ENCODE measurements around the gene KNOP1.

DNA sequence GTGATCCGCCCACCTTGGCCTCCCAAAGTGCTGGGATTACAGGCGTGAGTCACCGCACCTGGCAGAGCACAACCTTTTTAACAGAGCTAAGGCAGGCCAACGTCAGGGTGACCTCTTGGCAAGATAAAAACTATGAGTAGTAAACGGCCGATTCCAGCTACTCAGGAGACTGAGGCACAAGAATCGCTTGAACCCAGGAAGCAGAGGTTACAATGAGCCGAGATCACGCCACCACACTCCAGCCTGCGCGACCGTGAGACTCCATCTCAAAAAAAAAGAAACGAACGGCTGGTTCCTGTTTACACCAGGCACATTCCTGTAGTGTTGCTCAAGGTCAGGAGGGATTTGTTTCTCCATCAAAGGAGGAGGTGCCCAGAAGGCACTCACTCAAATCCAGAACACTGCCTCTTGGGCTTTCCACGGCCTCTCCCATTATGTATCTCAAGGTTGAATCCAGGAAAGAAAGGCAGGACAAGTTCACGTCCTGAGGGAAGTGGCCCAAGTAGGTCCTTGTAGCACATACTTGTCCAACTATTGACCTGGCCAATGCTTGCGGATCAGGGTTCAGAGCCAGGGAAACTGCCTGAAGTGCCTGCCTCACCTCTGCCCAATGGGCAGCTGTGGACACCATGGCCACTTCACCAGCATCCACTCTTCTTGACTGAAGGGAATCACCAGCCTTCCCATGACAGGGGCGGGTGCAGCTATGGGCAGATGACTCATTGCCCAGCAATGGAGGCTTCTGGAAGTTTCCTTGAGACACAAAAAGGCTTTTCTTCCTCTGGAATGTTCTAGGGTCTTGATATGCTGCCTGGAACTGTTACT is 13.5 kb downstream of the KNOP1 start:
- no peak for TF ChIP-seq POLR2AphosphoS5 (IDR thresholded peaks at IDR 0.05; ENCODE audit: low read depth, low read length)
- TF ChIP-seq POLR2A (IDR thresholded peaks at IDR 0.05; ENCODE audit: low read depth, low read length), result no peak
- TF ChIP-seq TAF1 (IDR thresholded peaks at IDR 0.05; ENCODE audit: low read depth, low read length), result no peak
- TF ChIP-seq PAX5 (IDR thresholded peaks at IDR 0.05; ENCODE audit: insufficient read depth, low read length, severe bottlenecking), result no peak
- no peak for TF ChIP-seq SPI1 (IDR thresholded peaks at IDR 0.05; ENCODE audit: low read depth, low read length)
- no peak for TF ChIP-seq POU2F2 (IDR thresholded peaks at IDR 0.05; ENCODE audit: low read depth, low read length)

All from GM12891 (cell line).